ENCODE data around the gene LAMC2.

The LAMC2 gene

DNA sequence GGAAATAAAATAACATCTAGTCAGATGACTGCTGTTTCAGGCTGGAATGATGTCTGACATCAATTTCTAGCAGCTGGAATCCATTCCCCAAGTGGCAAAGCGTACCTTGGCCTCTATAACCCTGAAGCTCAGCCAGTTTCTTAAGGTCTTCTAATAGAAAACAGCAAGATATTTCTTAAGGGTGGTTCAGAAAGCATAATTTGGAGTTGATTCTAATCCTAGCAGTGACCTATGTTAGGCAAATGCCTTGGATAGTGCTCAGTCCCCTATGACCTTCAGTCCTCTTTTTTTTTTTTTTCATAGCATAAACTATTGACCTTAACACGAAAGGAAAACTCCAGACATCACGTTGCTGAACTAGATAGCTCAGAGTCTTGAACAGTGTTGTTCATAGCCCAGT lies 56.5 kb downstream of the LAMC2 start:
- TF ChIP-seq ZFX (IDR thresholded peaks at IDR 0.05) (no peak), CTCF (conservative IDR thresholded peaks at IDR 0.05) (no peak)
- no peak overlapping the region for H3K27ac ChIP-seq

GRCh38 chr1:183243161-183244050 lies 57.3 kb downstream of the LAMC2 start:
- H3K27ac ChIP-seq: no peak overlapping the region
- TF ChIP-seq ZFX (IDR thresholded peaks at IDR 0.05): no peak
- no peak for TF ChIP-seq CTCF (conservative IDR thresholded peaks at IDR 0.05)

GRCh38 chr1:183244466-183244865 lies 58.4 kb downstream of the LAMC2 start:
- no peak for TF ChIP-seq CTCF (conservative IDR thresholded peaks at IDR 0.05)
- TF ChIP-seq ZFX (IDR thresholded peaks at IDR 0.05): no peak
- H3K27ac ChIP-seq: no peak overlapping the region

- no peak for TF ChIP-seq CTCF (conservative IDR thresholded peaks at IDR 0.05)
- TF ChIP-seq ZFX (IDR thresholded peaks at IDR 0.05): no peak
- H3K27ac ChIP-seq: no peak overlapping the region
Measured at GRCh38 chr1:183245357-183245756, 59.3 kb downstream of the LAMC2 start.

DNA sequence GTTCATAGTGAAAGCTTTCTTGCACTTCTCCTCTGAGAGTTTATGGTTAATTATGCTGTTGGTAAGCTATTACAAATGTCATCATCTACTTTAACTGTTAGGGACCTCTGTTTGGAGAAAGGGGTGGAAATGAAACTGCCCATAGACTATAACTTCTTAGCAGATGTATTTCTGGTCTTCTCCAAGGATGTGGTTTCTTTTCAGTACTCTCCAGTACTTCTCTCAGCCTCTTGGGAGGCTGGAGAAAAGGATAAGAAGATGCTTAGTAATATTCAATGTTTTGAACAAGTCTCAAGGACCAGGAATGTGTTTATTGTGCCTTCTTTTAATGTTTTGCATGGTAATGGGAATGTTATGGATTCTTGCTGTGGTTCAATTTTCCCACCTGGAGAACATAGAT lies 60.4 kb downstream of the LAMC2 start:
- no peak overlapping the region for H3K27ac ChIP-seq
- TF ChIP-seq ZFX (IDR thresholded peaks at IDR 0.05) (no peak), CTCF (conservative IDR thresholded peaks at IDR 0.05) (no peak)

- H3K27ac ChIP-seq: no peak overlapping the region
- TF ChIP-seq ZFX (IDR thresholded peaks at IDR 0.05) (no peak), CTCF (conservative IDR thresholded peaks at IDR 0.05) (no peak)
Measured at GRCh38 chr1:183247066-183247465, 61.0 kb downstream of the LAMC2 start.

- no peak for TF ChIP-seq CTCF (conservative IDR thresholded peaks at IDR 0.05)
- no peak for TF ChIP-seq ZFX (IDR thresholded peaks at IDR 0.05)
- H3K27ac ChIP-seq: no peak overlapping the region
Measured at GRCh38 chr1:183247484-183247883, 61.4 kb downstream of the LAMC2 start.
